Endothelial cell of umbilical vein (primary cell): Measurements from ENCODE around the gene COLGALT1. TPM values are rescaled to one million over a fixed set of nuclear protein-coding genes. Genes with fewer than 3 reads are reported as not detected.

Experiments used
- BruUV-seq: library from RNA; stranded (reverse); fragments of 400-500 nt; replicated peaks from 2 replicates; lab custom pipeline; 2021; lab: Mats Ljungman, UMichigan
- CTCF ChIA-PET: fragments of 300-600, 350-600 bp; sonication (Branson Sonifier 250); formaldehyde crosslinking; loops from one replicate; lab custom pipeline; 2021; ENCODE audit warnings: antibody characterized with exemption, inconsistent platforms; lab: Charles Lee
- POLR2A ChIA-PET: fragments of 300-600, 350-600 bp; sonication (Branson Sonifier 250); formaldehyde crosslinking; loops from one replicate; lab custom pipeline; 2021; ENCODE audit warnings: antibody characterized with exemption, inconsistent platforms; lab: Charles Lee
- DNase-seq: peaks from one replicate; pipeline ENCODE4 v3.0.0-alpha.2; 2011; ENCODE audit warnings: low read depth, low spot score
- FAIRE-seq: peaks from 2 replicates; lab custom pipeline; 2011; peaks lifted over from hg19 to GRCh38; lab: Jason Lieb, UNC
- H2AFZ ChIP-seq: 2 replicates; pipeline ENCODE4 v1.6.0; 2012; ENCODE audit warnings: low read depth, low read length, control low read depth, inconsistent platforms
- H3K27ac ChIP-seq: 2 replicates; pipeline ENCODE4 v1.5.1; 2011; ENCODE audit warnings: low read depth, mild to moderate bottlenecking, control low read depth, low read length, moderate library complexity; ENCODE audit not compliant: insufficient read depth
- H3K27me3 ChIP-seq, 2 experiments: 2 replicates each; pipeline versions ENCODE4 v1.6.0 to v1.6.1; 2011; ENCODE audit warnings: low read length in 2 of 2, mixed read lengths in 1 of 2; ENCODE audit not compliant: control insufficient read depth in 2 of 2, insufficient read depth in 2 of 2
- H3K36me3 ChIP-seq, 2 experiments: 2 replicates in 1 of 2; 3 replicates in 1 of 2; pipeline ENCODE4 v1.5.1; 2011; ENCODE audit warnings: low read length in 2 of 2, mild to moderate bottlenecking in 1 of 2, moderate library complexity in 1 of 2; ENCODE audit not compliant: control insufficient read depth in 2 of 2, insufficient read depth in 2 of 2; ENCODE audit errors: extremely low read depth in 1 of 2
- H3K4me1 ChIP-seq: 3 replicates; pipeline ENCODE4 v1.5.1; 2011; ENCODE audit warnings: mild to moderate bottlenecking, low read length; ENCODE audit not compliant: control insufficient read depth, insufficient read depth; ENCODE audit errors: extremely low read depth
- H3K4me2 ChIP-seq: 2 replicates; pipeline ENCODE4 v1.6.1; 2011; ENCODE audit warnings: low read length, control low read depth, mixed read lengths; ENCODE audit not compliant: insufficient read depth
- H3K4me3 ChIP-seq, 3 experiments: fragments of 200-600 bp in 1 of 3; sonication (generic), shearing (Covaris generic) in 1 of 3; replicated peaks in 1 of 3; 2 replicates each; pipeline ENCODE4 v1.5.1; 2011 to 2016; ENCODE audit warnings: control low read depth in 3 of 3, low read length in 3 of 3, mild to moderate bottlenecking in 2 of 3, inconsistent platforms in 1 of 3, low read depth in 1 of 3, moderate library complexity in 1 of 3; ENCODE audit not compliant: insufficient read depth in 1 of 3
- H3K79me2 ChIP-seq: 2 replicates; pipeline ENCODE4 v1.6.0; 2012; ENCODE audit warnings: low read length, inconsistent platforms; ENCODE audit not compliant: control insufficient read depth, insufficient read depth
- H3K9ac ChIP-seq: replicated peaks from 2 replicates; pipeline ENCODE3; 2011; ENCODE audit warnings: low read length, control low read depth; ENCODE audit not compliant: insufficient read depth; ENCODE audit errors: extremely low read depth
- H3K9me1 ChIP-seq: replicated peaks from 3 replicates; pipeline ENCODE4 v1.6.0; 2011; ENCODE audit warnings: mild to moderate bottlenecking, low read length; ENCODE audit not compliant: control insufficient read depth, insufficient read depth; ENCODE audit errors: extremely low read depth
- H3K9me3 ChIP-seq: replicated peaks from 2 replicates; pipeline ENCODE4 v1.5.1; 2012; ENCODE audit warnings: low read length, inconsistent platforms; ENCODE audit not compliant: control insufficient read depth, insufficient read depth
- H4K20me1 ChIP-seq: replicated peaks from 2 replicates; pipeline ENCODE3; 2011; ENCODE audit warnings: mild to moderate bottlenecking, low read length; ENCODE audit not compliant: control insufficient read depth, insufficient read depth; ENCODE audit errors: extremely low read depth
- EZH2 ChIP-seq: IDR thresholded peaks from 2 replicates; pipeline ENCODE4 v1.6.1; 2012; ENCODE audit warnings: borderline replicate concordance, low read depth, mild to moderate bottlenecking, moderate library complexity, low read length, inconsistent platforms; ENCODE audit not compliant: severe bottlenecking
- FOS ChIP-seq: IDR thresholded peaks from 2 replicates; pipeline ENCODE4 v1.6.1; 2011; ENCODE audit warnings: mild to moderate bottlenecking, low read length, moderate library complexity, borderline replicate concordance; ENCODE audit not compliant: insufficient read depth
- GATA2 ChIP-seq: IDR thresholded peaks from 2 replicates; pipeline ENCODE4 v1.7.0; 2011; ENCODE audit warnings: low read depth, mild to moderate bottlenecking, moderate library complexity, mixed read lengths, low read length; ENCODE audit not compliant: insufficient read length, insufficient read depth
- JUN ChIP-seq: IDR thresholded peaks from 2 replicates; pipeline ENCODE4 v1.6.1; 2011; ENCODE audit warnings: borderline replicate concordance, low read depth; ENCODE audit not compliant: insufficient read length, insufficient read depth
- MYC ChIP-seq: IDR thresholded peaks from one replicate; pipeline ENCODE4 v1.6.1; 2011; ENCODE audit warnings: mild to moderate bottlenecking, low read depth, low read length
- POLR2AphosphoS5 ChIP-seq: IDR thresholded peaks from 2 replicates; pipeline ENCODE4 v1.6.1; 2012; ENCODE audit warnings: low read depth, mild to moderate bottlenecking, control low read depth, low read length, moderate library complexity; ENCODE audit not compliant: insufficient read depth
- dilution Hi-C: fragments of 300-500 bp; cut with MboI; formaldehyde crosslinking; loops from one replicate; pipeline ENCODE4 v1.15.0; 2019; ENCODE audit warnings: low sequenced_read_pairs; ENCODE audit not compliant: extremely low pct_ligation_motif_present
- intact Hi-C: fragments of 100-400 bp; cut with micrococcal nuclease; formaldehyde crosslinking; loops from one replicate; pipeline ENCODE4 v1.10.0; 2022
- polyA plus RNA-seq, 4 experiments: library from polyadenylated mRNA; depleted of rRNA in 3 of 4; stranded (reverse) in 3 of 4; unstranded in 1 of 4; fragments of >200 nt; gene quantifications; 2 replicates each; pipeline versions ENCODE4 v1.2.1 to v1.2.3, GENCODE V29; 2011 to 2012; ENCODE audit warnings: missing spikeins in 1 of 4
- total RNA-seq: library from RNA; stranded (reverse); gene quantifications from 2 replicates; pipeline ENCODE4 v1.2.3, GENCODE V29; 2021
- TF ChIP-seq, protein P1 (sequence below), 2 donors: IDR thresholded peaks; 1 replicate in 1 of 2; 2 replicates in 1 of 2; pipeline ENCODE4 v1.5.1; 2011; ENCODE audit warnings: low read length in 2 of 2, mild to moderate bottlenecking in 2 of 2, moderate library complexity in 2 of 2, control low read depth in 1 of 2, inconsistent platforms in 1 of 2, low read depth in 1 of 2; ENCODE audit not compliant: insufficient read depth in 1 of 2; ENCODE audit errors: extremely low read depth in 1 of 2

COLGALT1 gene
- total and polyA plus RNA-seq, 2 donors (not counting 3 experiments of a cell fraction or from before 2014, with no cell fraction given): 263 to 355 TPM

DNA sequence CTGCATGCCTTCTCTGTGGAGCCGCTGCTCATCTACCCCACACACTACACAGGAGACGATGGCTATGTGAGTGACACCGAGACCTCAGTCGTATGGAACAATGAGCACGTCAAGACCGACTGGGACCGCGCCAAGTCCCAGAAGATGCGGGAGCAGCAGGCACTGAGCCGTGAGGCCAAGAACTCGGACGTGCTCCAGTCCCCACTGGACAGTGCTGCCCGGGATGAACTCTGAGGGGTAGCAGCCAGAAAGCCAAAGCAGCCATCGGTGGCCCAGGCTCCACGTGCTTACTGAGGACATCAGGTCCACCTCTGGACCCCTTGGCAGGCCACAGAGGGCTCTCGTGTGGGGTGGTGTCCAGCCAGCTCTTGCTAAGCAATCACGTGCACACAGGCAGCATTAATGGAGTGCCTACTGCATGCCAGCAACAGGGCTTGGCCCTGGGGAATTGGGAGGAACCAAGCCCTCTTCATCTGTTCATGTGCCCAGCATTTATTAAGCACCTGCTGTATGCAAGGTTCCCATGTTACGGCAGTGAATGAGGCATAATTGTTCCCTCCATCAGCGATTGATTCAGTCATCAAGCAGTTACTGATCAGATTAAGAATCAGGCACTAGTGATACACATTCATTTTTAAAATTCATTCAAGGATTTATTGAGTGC is 25.9 kb downstream of the COLGALT1 start:
- FAIRE-seq: no peak
- Histone ChIP-seq H3K27ac (no peak overlapping the region), H3K4me3 (no peak overlapping the region), H3K9me1 (no peaks in the 10 kb centered on the region), H3K27me3 (no peaks in the 10 kb centered on the region), H3K9ac (no peak overlapping the region), H2AFZ (no peak overlapping the region), H3K79me2 (no peaks in the 10 kb centered on the region), H4K20me1 (no peaks in the 10 kb centered on the region), H3K9me3 (no peaks in the 10 kb centered on the region), H3K36me3 (peaks cover 18 to 50% of the 10 kb centered on the region in 2 experiments), H3K4me1 (no peaks in the 10 kb centered on the region), H3K4me2 (no peak overlapping the region)
- BruUV-seq: no TSS peak
- TF ChIP-seq POLR2AphosphoS5: no peak
- no peak for TF ChIP-seq EZH2
- TF ChIP-seq, protein P1, sequence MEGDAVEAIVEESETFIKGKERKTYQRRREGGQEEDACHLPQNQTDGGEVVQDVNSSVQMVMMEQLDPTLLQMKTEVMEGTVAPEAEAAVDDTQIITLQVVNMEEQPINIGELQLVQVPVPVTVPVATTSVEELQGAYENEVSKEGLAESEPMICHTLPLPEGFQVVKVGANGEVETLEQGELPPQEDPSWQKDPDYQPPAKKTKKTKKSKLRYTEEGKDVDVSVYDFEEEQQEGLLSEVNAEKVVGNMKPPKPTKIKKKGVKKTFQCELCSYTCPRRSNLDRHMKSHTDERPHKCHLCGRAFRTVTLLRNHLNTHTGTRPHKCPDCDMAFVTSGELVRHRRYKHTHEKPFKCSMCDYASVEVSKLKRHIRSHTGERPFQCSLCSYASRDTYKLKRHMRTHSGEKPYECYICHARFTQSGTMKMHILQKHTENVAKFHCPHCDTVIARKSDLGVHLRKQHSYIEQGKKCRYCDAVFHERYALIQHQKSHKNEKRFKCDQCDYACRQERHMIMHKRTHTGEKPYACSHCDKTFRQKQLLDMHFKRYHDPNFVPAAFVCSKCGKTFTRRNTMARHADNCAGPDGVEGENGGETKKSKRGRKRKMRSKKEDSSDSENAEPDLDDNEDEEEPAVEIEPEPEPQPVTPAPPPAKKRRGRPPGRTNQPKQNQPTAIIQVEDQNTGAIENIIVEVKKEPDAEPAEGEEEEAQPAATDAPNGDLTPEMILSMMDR (IDR thresholded peaks at IDR 0.05; ENCODE audit: extremely low read depth in 1 of 2, insufficient read depth in 1 of 2, low read depth in 1 of 2, low read length in 2 of 2): no peak
- TF ChIP-seq GATA2: no peak
- TF ChIP-seq JUN: no peak
- no peak for TF ChIP-seq MYC
- TF ChIP-seq FOS: no peak
- ChIA-PET POLR2A (no interaction called here), CTCF (interaction anchor here (0.5 to 0.7 kb wide), 2 partner anchors 8 to 185 kb away, joined by 3 read pairs; no protein-coding TSS in a partner anchor)
- no peak for DNase-seq
- intact Hi-C loops (no loop called here), dilution Hi-C loops (no loop called here)
